HAP-1 (cell line): Measurements from ENCODE around the gene CFAP107.
"Not testable (repeated sequence)": the region's sequence is repeated elsewhere in the genome, so short reads cannot be mapped to it uniquely, and the experiment has no call there.

Experiments used
- DNase-seq, 2 experiments: peaks; one replicate each; pipeline ENCODE4 v3.0.0-alpha.2; 2016 to 2020; ENCODE audit warnings: low spot score in 2 of 2
- H3K27me3 ChIP-seq: fragments of 250-450 bp; sonication (Bioruptor Pico); 2 replicates; pipeline ENCODE4 v1.5.1; 2020; ENCODE audit warnings: low read depth, mild to moderate bottlenecking, moderate library complexity
- H3K36me3 ChIP-seq: fragments of 250-450 bp; sonication (Bioruptor Pico); replicated peaks from 2 replicates; pipeline ENCODE4 v1.5.1; 2020; ENCODE audit warnings: mild to moderate bottlenecking
- H3K4me1 ChIP-seq: fragments of 250-450 bp; sonication (Bioruptor Pico); 2 replicates; pipeline ENCODE4 v1.5.1; 2020; ENCODE audit warnings: mild to moderate bottlenecking
- H3K4me3 ChIP-seq: fragments of 250-450 bp; sonication (Bioruptor Pico); 2 replicates; pipeline ENCODE4 v1.5.1; 2020; ENCODE audit warnings: mild to moderate bottlenecking, moderate library complexity
- H3K9me3 ChIP-seq: fragments of 250-450 bp; sonication (Bioruptor Pico); 2 replicates; pipeline ENCODE4 v1.5.1; 2020; ENCODE audit warnings: mild to moderate bottlenecking, moderate library complexity
- in situ Hi-C: fragments of 300-500 bp; cut with MboI; formaldehyde crosslinking; loops from 3 replicates; pipeline ENCODE4 v1.14.3; 2020; ENCODE audit warnings: low sequenced_read_pairs, inconsistent platforms, mixed read lengths

Gene CFAP107

DNA sequence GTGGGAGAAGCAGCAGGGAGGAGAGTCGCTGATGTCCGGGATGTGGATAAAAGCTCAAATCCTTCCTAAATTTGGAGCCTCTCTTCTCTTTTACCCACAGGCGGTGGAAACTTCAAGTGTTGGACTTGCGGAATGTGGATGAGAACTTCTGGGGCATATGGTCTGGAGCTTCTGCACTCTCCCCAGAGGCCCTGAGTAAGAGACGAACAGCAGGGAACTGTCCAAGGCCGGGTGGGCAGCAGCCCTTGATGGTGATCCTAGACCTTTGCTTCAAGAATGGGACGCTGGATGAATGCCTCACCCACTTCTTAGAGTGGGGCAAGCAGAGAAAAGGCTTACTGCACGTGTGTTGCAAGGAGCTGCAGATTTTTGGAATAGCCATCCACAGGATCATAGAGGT is 29.4 kb downstream of the CFAP107 start:
- Histone ChIP-seq H3K36me3 (no peaks in the 10 kb centered on the region), H3K27me3 (no peaks in the 10 kb centered on the region; the same call in 1 of the 2 replicates), H3K4me1 (no peaks in the 10 kb centered on the region), H3K4me3 (no peak overlapping the region), H3K9me3 (no peaks in the 10 kb centered on the region)
- DNase-seq = no peak
- in situ Hi-C loops = loop anchor here (10.0 to 25.0 kb wide), 2 partner anchors 461 to 663 kb away; no protein-coding TSS in a partner anchor

DNA sequence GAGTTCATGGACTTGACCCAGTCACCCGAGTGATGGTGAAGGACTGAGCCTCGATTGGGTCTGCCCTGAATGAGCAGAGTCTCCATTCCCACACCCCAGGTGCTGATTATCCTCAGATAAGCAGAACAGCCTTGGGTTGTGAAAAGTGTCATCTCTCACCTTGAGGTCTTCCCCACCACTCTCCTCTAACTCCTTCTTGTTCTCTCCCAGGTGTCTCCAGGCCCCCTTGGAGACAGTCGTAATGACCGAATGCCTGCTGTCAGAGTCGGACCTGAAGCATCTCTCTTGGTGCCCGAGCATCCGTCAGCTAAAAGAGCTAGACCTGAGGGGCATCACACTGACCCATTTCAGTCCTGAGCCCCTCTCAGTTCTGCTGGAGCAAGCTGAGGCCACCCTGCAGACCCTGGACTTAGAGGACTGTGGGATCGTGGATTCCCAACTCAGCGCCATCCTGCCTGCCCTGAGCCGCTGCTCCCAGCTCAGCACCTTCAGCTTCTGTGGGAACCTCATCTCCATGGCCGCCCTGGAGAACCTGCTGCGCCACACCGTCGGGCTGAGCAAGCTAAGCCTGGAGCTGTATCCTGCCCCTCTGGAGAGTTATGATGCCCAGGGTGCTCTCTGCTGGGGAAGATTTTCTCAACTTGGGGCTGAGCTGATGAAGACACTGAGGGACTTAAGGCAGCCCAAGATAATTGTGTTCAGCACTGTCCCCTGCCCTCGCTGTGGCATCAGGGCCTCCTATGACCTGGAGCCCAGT is 31.0 kb downstream of the CFAP107 start:
- in situ Hi-C loops = loop anchor here (10.0 to 25.0 kb wide), 2 partner anchors 462 to 665 kb away; no protein-coding TSS in a partner anchor
- no peak for DNase-seq
- no peaks in the 10 kb centered on the region for H3K36me3 ChIP-seq
- no peak overlapping the region for H3K4me3 ChIP-seq
- no peaks in the 10 kb centered on the region for H3K4me1 ChIP-seq
- no peaks in the 10 kb centered on the region for H3K9me3 ChIP-seq
- no peaks in the 10 kb centered on the region; the same call in 1 of the 2 replicates for H3K27me3 ChIP-seq

- Histone ChIP-seq H3K4me3 (no peak overlapping the region), H3K27me3 (no peaks in the 10 kb centered on the region; the same call in 1 of the 2 replicates), H3K4me1 (no peaks in the 10 kb centered on the region), H3K36me3 (no peaks in the 10 kb centered on the region), H3K9me3 (no peaks in the 10 kb centered on the region)
- no peak for DNase-seq
- in situ Hi-C loops = loop anchor here (10.0 to 25.0 kb wide), 2 partner anchors 463 to 666 kb away; no protein-coding TSS in a partner anchor
These were observed 32.1 kb downstream of the CFAP107 start for GRCh38 chr1:12778061-12778460.

DNA sequence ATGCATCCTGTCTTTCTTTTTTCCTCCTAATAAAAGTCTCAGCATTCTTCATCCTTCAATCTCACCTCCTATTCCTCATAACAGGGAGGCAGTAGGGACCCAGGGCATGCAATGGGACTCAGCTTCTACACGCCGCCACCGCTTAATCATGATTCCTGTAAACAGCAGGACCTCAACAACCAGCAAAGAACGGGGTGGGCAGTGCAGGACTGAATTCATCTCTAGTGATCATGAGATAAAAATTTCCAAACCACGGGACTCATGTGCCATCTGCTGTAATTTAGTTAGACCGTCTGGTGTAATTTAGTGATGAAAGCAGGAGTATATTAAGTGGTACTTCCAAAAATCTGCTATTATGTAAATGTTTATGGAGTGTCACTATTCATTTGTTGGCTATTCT is 32.9 kb downstream of the CFAP107 start:
- no peaks in the 10 kb centered on the region for H3K36me3 ChIP-seq
- DNase-seq = no peak
- in situ Hi-C loops = loop anchor here (10.0 to 25.0 kb wide), 2 partner anchors 464 to 667 kb away; no protein-coding TSS in a partner anchor
- H3K27me3 ChIP-seq = no peaks in the 10 kb centered on the region; the same call in 1 of the 2 replicates
- H3K4me3 ChIP-seq = no peak overlapping the region
- H3K4me1 ChIP-seq = no peaks in the 10 kb centered on the region
- H3K9me3 ChIP-seq = no peaks in the 10 kb centered on the region

DNA sequence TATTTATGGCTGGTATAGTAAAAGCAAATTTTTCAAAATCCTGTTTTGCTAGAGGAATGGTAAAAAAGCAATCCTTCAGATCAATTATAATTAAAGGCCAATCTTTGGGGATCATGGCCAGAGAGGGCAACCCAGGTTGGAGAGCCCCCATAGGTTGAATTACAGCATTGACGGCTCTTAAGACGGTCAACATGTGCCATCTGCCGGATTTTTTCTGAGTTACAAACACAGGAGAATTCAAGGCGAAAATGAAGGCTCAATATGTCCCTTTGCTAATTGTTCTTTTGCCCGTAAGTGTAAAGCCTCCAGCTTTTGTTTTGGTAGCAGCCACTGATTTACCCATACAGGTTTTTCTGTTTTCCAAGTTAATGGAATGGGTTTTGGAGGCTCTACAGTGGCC is 35.5 kb downstream of the CFAP107 start:
- H3K4me1 ChIP-seq, H3K27me3 ChIP-seq, H3K36me3 ChIP-seq, H3K4me3 ChIP-seq, H3K9me3 ChIP-seq: not testable (repeated sequence)
- in situ Hi-C loops = loop anchor here (25.0 kb wide), 1 partner anchor 669 kb away; no protein-coding TSS in a partner anchor
- DNase-seq = peak in 1 of 2 experiments; percentile 34

- not testable (repeated sequence) for H3K4me3 ChIP-seq, H3K27me3 ChIP-seq, H3K36me3 ChIP-seq, H3K4me1 ChIP-seq, H3K9me3 ChIP-seq
- in situ Hi-C loops = loop anchor here (25.0 kb wide), 1 partner anchor 671 kb away; no protein-coding TSS in a partner anchor
- peak in 1 of 2 experiments; percentile 32 for DNase-seq
These were observed 37.8 kb downstream of the CFAP107 start for GRCh38 chr1:12783783-12784182.

- H3K9me3 ChIP-seq, H3K4me1 ChIP-seq, H3K36me3 ChIP-seq, H3K27me3 ChIP-seq, H3K4me3 ChIP-seq, DNase-seq: not testable (repeated sequence)
- in situ Hi-C loops = loop anchor here (25.0 kb wide), 1 partner anchor 672 kb away; no protein-coding TSS in a partner anchor
These were observed 38.7 kb downstream of the CFAP107 start for GRCh38 chr1:12784729-12785128.

DNA sequence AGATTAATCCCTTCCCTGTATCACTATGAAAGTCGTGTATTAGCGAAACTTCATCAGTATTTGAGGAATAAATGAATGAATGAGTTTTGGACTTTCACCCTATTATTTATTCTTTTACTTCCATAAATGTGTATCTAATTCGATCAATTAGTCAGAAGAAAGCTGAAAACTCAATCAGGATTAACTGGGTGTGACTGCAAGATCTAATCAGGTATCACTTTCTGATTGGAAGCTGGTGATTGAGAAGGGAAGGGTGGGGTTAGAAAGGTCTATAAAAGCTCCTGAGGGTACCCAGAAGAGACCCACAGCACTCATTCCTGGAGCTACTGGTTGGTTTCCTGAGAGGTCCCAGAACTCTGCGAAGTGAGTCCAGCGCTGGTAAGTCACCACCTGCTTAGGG is 45.1 kb downstream of the CFAP107 start, which contains the start of gene PRAMEF1:
Gene PRAMEF1 (plus strand): TSS at position 301 of the 400 bp plus-strand sequence. CDS start 1,831 bp downstream, outside the sequence.
- H3K4me3 ChIP-seq, H3K9me3 ChIP-seq, H3K27me3 ChIP-seq, DNase-seq, H3K4me1 ChIP-seq, H3K36me3 ChIP-seq: not testable (repeated sequence)
- in situ Hi-C loops = loop anchor here (25.0 kb wide), 1 partner anchor 679 kb away; no protein-coding TSS in a partner anchor

- Histone ChIP-seq H3K4me3 (no peak overlapping the region), H3K27me3 (no peaks in the 10 kb centered on the region), H3K4me1 (no peaks in the 10 kb centered on the region), H3K36me3 (no peaks in the 10 kb centered on the region), H3K9me3 (no peaks in the 10 kb centered on the region)
- in situ Hi-C loops = loop anchor here (25.0 kb wide), 1 partner anchor 687 kb away; no protein-coding TSS in a partner anchor
- no peak for DNase-seq
These were observed 52.9 kb downstream of the CFAP107 start for GRCh38 chr1:12798911-12799310.

- H3K36me3 ChIP-seq = no peaks in the 10 kb centered on the region
- in situ Hi-C loops = loop anchor here (25.0 kb wide), 1 partner anchor 687 kb away; no protein-coding TSS in a partner anchor
- H3K4me3 ChIP-seq = no peak overlapping the region
- no peak for DNase-seq
- no peaks in the 10 kb centered on the region for H3K9me3 ChIP-seq
- no peaks in the 10 kb centered on the region for H3K27me3 ChIP-seq
- H3K4me1 ChIP-seq = no peaks in the 10 kb centered on the region
These were observed 53.7 kb downstream of the CFAP107 start for GRCh38 chr1:12799730-12800129.

GRCh38 chr1:12809933-12810332 is 63.9 kb downstream of the CFAP107 start:
- Histone ChIP-seq H3K4me1 (no peaks in the 10 kb centered on the region), H3K9me3 (no peaks in the 10 kb centered on the region), H3K36me3 (no peaks in the 10 kb centered on the region), H3K4me3 (no peak overlapping the region), H3K27me3 (no peaks in the 10 kb centered on the region)
- no peak for DNase-seq
- in situ Hi-C loops = no loop called here

DNA sequence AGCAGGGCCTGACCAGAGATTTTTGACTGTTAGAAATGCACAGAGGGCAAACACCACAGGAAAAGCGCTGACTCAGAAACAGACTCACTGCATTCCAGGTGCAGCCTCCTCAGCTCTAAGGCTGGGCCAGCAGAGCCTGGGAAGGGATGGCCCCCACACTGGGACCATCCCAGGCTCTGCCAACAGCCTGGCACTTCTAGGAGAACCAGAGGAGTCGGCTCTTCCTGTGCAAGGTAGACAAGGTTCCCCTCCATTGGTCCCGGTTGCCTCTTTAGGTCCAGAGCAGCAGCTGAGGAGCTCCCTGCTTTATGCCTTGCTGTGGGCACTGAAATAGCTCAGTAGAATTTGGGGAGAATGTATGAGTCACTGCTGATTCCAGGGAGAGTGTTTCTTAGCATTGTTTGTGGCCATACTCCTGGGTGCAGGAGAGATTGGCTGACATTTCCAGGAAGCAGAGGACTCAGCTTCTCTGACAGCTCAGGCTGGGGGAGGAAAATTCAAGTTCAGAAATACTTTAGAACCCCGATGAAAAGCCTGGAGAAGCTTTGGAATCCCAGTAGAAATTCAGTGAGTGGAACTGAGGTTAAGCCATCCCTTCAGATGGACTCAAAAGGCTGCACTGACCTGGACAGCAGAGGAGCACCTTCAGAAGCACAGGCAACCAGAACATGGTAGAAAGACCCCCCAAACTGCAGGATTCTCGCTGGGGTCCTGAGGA is 64.8 kb downstream of the CFAP107 start:
- Histone ChIP-seq H3K9me3 (no peaks in the 10 kb centered on the region), H3K4me1 (no peaks in the 10 kb centered on the region), H3K36me3 (no peaks in the 10 kb centered on the region), H3K4me3 (no peak overlapping the region), H3K27me3 (no peaks in the 10 kb centered on the region)
- in situ Hi-C loops = no loop called here
- no peak for DNase-seq

GRCh38 chr1:12811409-12811784 is 65.4 kb downstream of the CFAP107 start:
- in situ Hi-C loops = no loop called here
- Histone ChIP-seq H3K4me1 (no peaks in the 10 kb centered on the region), H3K9me3 (no peaks in the 10 kb centered on the region), H3K36me3 (no peaks in the 10 kb centered on the region), H3K27me3 (no peaks in the 10 kb centered on the region), H3K4me3 (no peak overlapping the region)
- no peak for DNase-seq
